HG02571 (cell line): ENCODE data around the gene CANT1.

Experiments used
- ATAC-seq: cut with Tn5 transposase; IDR thresholded peaks from one replicate; pipeline ENCODE4 v1.9.1; 2021; ENCODE audit warnings: mild to moderate bottlenecking, moderate library complexity; ENCODE audit not compliant: unreplicated experiment

CANT1 gene

GRCh38 chr17:79012563-79013134, 3.1 kb upstream of the CANT1 start:
- no peak for ATAC-seq

GRCh38 chr17:79011451-79012147, 2.0 kb upstream of the CANT1 start:
- ATAC-seq: no peak

GRCh38 chr17:79010304-79010646, 711 bp upstream of the CANT1 start:
- ATAC-seq: no peak

GRCh38 chr17:79008666-79009387, 737 bp downstream of the CANT1 start:
- peak; percentile 9 for ATAC-seq

- ATAC-seq: no peak
These were observed 1.8 kb downstream of the CANT1 start for GRCh38 chr17:79007504-79008381.

- no peak for ATAC-seq
These were observed 2.6 kb downstream of the CANT1 start for GRCh38 chr17:79006794-79007503.

GRCh38 chr17:79006046-79006445, 3.5 kb downstream of the CANT1 start:
- ATAC-seq: no peak

- no peak for ATAC-seq
These were observed 4.3 kb downstream of the CANT1 start for GRCh38 chr17:79005063-79005861.

GRCh38 chr17:79003661-79004411, 5.7 kb downstream of the CANT1 start:
- no peak for ATAC-seq

GRCh38 chr17:79002796-79003593, 6.6 kb downstream of the CANT1 start:
- no peak for ATAC-seq

GRCh38 chr17:79002291-79002690, 7.3 kb downstream of the CANT1 start:
- no peak for ATAC-seq

- ATAC-seq: no peak
These were observed 8.2 kb downstream of the CANT1 start for GRCh38 chr17:79001190-79002020.

- ATAC-seq: no peak
These were observed 9.0 kb downstream of the CANT1 start for GRCh38 chr17:79000396-79001189.

- no peak for ATAC-seq
These were observed 9.6 kb downstream of the CANT1 start for GRCh38 chr17:78999947-79000395.

- ATAC-seq: no peak
These were observed 10.4 kb downstream of the CANT1 start for GRCh38 chr17:78999056-78999768.
